ENCODE data around the gene TEAD4. TPM values are rescaled to one million over a fixed set of nuclear protein-coding genes. Genes with fewer than 3 reads are reported as not detected.
A peak's percentile ranks its signal among the peaks of the same experiment; 100 is the strongest.
"Not testable (repeated sequence)": the region's sequence is repeated elsewhere in the genome, so short reads cannot be mapped to it uniquely, and the experiment has no call there.

The TEAD4 gene
- total RNA-seq, 1 donor from 2014 or later, result 120 TPM

DNA sequence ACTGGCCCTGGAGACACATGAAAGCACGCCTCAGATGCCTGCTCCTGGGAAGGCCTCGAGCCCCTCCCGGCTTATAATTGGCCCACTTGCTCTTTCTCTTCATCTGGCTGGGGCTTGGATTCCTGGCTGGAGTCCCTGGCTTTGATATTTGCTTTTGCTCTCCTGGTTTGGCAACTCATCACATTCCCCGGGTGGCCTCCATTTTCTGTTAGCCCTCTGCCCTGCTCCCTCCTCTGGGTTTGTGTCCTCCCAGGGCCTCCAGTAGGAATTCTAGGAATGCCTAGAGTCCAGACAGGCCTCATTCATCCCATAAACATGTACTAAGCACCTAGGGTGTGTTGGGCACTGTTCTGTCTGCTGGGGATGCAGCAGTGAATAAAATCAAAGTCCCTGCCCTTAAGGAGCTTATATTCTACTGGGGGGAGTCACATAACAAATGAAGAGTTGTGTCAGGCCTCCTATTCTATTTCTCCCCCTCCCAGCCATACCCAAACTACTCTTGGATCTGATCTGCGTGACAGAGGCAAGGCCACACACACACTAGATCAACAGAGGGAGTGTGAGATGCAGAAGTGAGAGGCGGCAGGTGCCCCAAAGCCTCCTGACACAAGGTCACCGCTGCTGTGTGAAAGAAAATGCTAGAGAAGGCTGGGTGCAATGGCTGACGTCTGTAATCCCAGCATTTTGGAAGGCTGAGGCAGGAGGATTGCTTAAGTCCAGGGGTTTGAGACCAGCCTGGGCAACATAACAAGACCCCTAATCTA lies 96.7 kb downstream of the TEAD4 start:
- Mint-ChIP-seq H3K27ac (ENCODE audit: unreplicated experiment) (no peak overlapping the region), H3K27me3 (ENCODE audit: unreplicated experiment) (peaks cover 3% of the 10 kb centered on the region), H3K36me3 (ENCODE audit: low read depth, unreplicated experiment) (peaks cover 17% of the 10 kb centered on the region), H3K4me3 (ENCODE audit: unreplicated experiment) (no peak overlapping the region), H3K9me3 (ENCODE audit: unreplicated experiment) (no peaks in the 10 kb centered on the region), H3K4me1 (ENCODE audit: unreplicated experiment) (peaks cover 27% of the 10 kb centered on the region)
- DNase-seq (ENCODE audit: low spot score), result no peak
- TF ChIP-seq, protein P1, sequence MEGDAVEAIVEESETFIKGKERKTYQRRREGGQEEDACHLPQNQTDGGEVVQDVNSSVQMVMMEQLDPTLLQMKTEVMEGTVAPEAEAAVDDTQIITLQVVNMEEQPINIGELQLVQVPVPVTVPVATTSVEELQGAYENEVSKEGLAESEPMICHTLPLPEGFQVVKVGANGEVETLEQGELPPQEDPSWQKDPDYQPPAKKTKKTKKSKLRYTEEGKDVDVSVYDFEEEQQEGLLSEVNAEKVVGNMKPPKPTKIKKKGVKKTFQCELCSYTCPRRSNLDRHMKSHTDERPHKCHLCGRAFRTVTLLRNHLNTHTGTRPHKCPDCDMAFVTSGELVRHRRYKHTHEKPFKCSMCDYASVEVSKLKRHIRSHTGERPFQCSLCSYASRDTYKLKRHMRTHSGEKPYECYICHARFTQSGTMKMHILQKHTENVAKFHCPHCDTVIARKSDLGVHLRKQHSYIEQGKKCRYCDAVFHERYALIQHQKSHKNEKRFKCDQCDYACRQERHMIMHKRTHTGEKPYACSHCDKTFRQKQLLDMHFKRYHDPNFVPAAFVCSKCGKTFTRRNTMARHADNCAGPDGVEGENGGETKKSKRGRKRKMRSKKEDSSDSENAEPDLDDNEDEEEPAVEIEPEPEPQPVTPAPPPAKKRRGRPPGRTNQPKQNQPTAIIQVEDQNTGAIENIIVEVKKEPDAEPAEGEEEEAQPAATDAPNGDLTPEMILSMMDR (IDR thresholded peaks at IDR 0.05; ENCODE audit: unreplicated experiment), result no peak

DNA sequence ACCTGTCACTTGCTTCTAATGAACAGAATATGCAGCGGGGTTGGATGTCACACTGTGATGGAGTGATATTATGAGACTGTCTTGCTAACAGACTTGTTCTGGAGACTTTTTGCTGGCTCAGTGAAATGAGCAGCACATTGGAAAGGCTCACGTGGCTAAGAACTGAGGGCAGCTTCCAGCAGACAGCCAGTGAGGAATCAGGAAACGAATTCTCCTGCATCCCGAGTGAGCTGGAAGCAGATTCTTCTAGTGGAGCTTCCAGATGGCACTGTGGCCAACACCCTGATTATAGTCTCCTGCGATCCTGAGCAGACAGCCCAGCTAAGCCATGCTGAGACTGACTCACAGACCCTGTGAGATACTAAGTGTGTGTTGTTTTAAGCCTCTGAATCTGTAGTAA lies 101.9 kb downstream of the TEAD4 start:
- TF ChIP-seq, protein P1 (IDR thresholded peaks at IDR 0.05; ENCODE audit: unreplicated experiment), result no peak
- Mint-ChIP-seq H3K36me3 (ENCODE audit: low read depth, unreplicated experiment) (peaks cover 30% of the 10 kb centered on the region), H3K4me1 (ENCODE audit: unreplicated experiment) (peaks cover 5% of the 10 kb centered on the region), H3K27me3 (ENCODE audit: unreplicated experiment) (peaks cover 7% of the 10 kb centered on the region), H3K4me3 (ENCODE audit: unreplicated experiment) (no peak overlapping the region), H3K27ac (ENCODE audit: unreplicated experiment) (no peak overlapping the region), H3K9me3 (ENCODE audit: unreplicated experiment) (no peaks in the 10 kb centered on the region)
- DNase-seq (ENCODE audit: low spot score), result no peak

DNA sequence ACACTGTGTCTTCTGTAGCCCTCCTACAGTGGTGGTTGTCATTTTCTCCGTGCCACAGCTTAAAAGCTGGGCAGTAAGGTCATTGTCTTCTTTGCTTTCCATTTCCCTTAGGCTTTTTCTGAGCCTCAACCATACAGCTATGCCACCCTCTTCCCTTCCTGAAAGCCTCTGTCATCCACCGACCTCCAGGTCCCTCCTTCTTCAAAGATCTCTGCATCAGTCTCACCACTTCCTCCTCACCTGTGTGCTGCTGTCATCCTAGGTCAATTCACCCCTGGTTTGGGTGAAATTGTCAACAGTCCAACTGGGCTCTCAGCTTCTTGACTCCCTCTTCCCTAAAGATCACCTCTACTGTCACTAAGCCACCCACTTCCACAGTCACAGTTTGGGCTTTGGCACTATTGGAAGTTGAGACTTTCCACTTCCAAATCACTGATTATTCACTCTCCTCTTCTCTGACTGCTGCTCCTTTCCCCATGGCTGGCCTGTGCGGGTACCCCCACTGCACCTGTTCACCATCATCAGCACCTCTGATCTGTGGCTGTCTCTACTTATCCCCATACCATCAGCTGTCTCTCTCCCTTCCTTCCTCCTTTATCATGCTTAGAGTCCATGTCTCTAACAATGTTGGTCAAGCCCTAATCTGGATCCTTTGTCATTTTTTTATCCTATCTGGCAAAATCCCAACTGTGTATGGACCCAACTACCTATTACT lies 102.5 kb downstream of the TEAD4 start:
- no peaks in the 10 kb centered on the region for H3K9me3 Mint-ChIP-seq (ENCODE audit: unreplicated experiment)
- peaks cover 30% of the 10 kb centered on the region for H3K36me3 Mint-ChIP-seq (ENCODE audit: low read depth, unreplicated experiment)
- H3K27me3 Mint-ChIP-seq (ENCODE audit: unreplicated experiment), result peaks cover 7% of the 10 kb centered on the region
- TF ChIP-seq, protein P1 (IDR thresholded peaks at IDR 0.05; ENCODE audit: unreplicated experiment), result no peak
- peak overlapping the region; percentile 52 for H3K4me3 Mint-ChIP-seq (ENCODE audit: unreplicated experiment)
- no peak for DNase-seq (ENCODE audit: low spot score)
- H3K27ac Mint-ChIP-seq (ENCODE audit: unreplicated experiment), result no peak overlapping the region
- peaks cover 5% of the 10 kb centered on the region for H3K4me1 Mint-ChIP-seq (ENCODE audit: unreplicated experiment)

DNA sequence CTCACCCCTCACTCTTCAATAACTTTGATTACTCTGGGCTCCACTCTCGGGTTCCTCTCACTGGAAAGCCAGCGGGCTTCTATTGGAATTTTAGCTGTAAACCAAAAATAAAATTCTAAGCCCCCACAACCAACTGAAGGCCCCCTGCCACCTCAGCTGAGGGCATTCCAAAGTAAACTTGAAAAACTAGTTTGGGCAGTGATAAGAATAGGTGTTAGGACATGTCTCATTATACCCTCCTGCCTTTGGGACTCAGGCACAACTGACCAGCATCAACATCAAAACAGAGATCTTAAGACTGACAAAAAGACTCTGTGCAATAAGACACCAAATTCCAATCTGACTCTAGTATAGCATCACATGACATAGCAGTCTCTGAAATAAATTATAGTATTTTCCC lies 106.1 kb downstream of the TEAD4 start:
- no peak for DNase-seq (ENCODE audit: low spot score)
- H3K27me3 Mint-ChIP-seq (ENCODE audit: unreplicated experiment), result peaks cover 7% of the 10 kb centered on the region
- H3K27ac Mint-ChIP-seq (ENCODE audit: unreplicated experiment), result no peak overlapping the region
- H3K4me1 Mint-ChIP-seq (ENCODE audit: unreplicated experiment), result peaks cover 7% of the 10 kb centered on the region
- no peaks in the 10 kb centered on the region for H3K9me3 Mint-ChIP-seq (ENCODE audit: unreplicated experiment)
- TF ChIP-seq, protein P1 (IDR thresholded peaks at IDR 0.05; ENCODE audit: unreplicated experiment), result no peak
- H3K4me3 Mint-ChIP-seq (ENCODE audit: unreplicated experiment), result no peak overlapping the region
- H3K36me3 Mint-ChIP-seq (ENCODE audit: low read depth, unreplicated experiment), result peaks cover 26% of the 10 kb centered on the region

DNA sequence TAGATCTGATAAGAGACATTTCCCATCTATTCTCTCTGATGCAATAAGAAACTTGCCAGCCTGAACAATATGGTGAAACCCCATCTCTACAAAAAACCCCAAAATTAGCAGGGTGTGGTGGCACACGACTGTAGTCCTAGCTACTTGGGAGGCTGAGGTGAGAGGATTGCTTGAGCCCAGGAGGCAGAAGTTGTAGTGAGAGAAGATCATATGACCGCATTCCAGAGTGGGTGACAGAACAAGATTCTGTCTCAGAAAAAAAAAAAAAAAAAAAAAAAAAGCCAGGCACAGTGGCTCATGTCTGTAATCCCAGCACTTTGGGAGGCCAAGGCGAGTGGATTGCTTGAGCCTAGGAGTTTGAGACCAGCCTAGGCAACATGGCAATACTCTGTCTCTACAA lies 106.6 kb downstream of the TEAD4 start:
- not testable (repeated sequence) for H3K4me3 Mint-ChIP-seq (ENCODE audit: unreplicated experiment); H3K27me3 Mint-ChIP-seq (ENCODE audit: unreplicated experiment); H3K4me1 Mint-ChIP-seq (ENCODE audit: unreplicated experiment); H3K9me3 Mint-ChIP-seq (ENCODE audit: unreplicated experiment); DNase-seq (ENCODE audit: low spot score); H3K27ac Mint-ChIP-seq (ENCODE audit: unreplicated experiment)
- H3K36me3 Mint-ChIP-seq (ENCODE audit: low read depth, unreplicated experiment), result peaks cover 26% of the 10 kb centered on the region
